ENCODE data around the gene ZFAND3. TPM values are rescaled to one million over a fixed set of nuclear protein-coding genes. Genes with fewer than 3 reads are reported as not detected.

ZFAND3 gene
- total and polyA plus RNA-seq, 8 donors, result 65.9 to 125 (median 118) TPM

DNA sequence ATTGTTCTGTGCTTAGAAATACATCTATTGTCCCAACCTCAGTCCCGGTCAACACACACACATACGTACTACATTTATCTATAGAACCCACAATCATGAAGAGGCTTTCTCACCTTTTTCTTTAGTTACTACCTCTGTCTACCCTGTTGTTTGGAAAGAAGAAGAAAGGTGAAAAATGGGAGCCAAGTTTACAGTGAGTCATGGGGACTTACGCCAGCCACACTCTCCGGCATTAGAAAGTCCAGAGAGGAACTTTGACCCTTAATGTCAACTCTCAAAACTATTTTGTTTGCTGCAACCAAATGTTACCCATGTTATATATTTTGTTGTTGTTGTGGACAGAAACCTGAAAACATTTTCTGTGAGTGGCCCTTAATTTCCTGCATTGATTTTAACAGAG is 259.1 kb downstream of the ZFAND3 start:
- Histone ChIP-seq H3K27ac (no peak overlapping the region), H3K36me3 (peaks cover 0 to 9% of the 10 kb centered on the region in 2 donors), H3K27me3 (no peaks in the 10 kb centered on the region), H3K4me1 (no peaks in the 10 kb centered on the region), H3K9me3 (no peaks in the 10 kb centered on the region), H3K4me3 (no peak overlapping the region)
- no peak for ATAC-seq
- intact Hi-C loops (cut with DNase I), result no loop called here
- DNase-seq, result no peak
- TF ChIP-seq, protein P1, sequence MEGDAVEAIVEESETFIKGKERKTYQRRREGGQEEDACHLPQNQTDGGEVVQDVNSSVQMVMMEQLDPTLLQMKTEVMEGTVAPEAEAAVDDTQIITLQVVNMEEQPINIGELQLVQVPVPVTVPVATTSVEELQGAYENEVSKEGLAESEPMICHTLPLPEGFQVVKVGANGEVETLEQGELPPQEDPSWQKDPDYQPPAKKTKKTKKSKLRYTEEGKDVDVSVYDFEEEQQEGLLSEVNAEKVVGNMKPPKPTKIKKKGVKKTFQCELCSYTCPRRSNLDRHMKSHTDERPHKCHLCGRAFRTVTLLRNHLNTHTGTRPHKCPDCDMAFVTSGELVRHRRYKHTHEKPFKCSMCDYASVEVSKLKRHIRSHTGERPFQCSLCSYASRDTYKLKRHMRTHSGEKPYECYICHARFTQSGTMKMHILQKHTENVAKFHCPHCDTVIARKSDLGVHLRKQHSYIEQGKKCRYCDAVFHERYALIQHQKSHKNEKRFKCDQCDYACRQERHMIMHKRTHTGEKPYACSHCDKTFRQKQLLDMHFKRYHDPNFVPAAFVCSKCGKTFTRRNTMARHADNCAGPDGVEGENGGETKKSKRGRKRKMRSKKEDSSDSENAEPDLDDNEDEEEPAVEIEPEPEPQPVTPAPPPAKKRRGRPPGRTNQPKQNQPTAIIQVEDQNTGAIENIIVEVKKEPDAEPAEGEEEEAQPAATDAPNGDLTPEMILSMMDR (IDR thresholded peaks at IDR 0.05), result no peak

DNA sequence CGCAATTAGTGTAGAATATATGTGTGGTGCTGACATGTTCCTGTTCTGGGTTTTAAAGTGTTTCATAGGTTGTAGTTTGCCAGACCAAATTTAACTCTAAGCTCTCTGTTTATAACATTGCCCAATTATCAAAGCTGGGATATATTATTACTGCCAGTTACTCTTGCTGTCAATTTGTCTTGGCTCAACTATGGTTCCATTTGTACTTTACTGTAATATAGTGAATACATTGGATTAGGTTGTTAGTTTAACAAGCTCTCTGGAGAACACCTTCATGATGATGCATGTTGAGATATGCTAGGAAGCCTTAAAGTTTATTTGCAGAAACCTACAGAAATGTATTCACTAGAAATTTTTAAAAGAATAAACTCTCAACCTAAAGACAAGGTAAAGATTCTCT is 259.6 kb downstream of the ZFAND3 start:
- Histone ChIP-seq H3K9me3 (no peaks in the 10 kb centered on the region), H3K36me3 (peaks cover 0 to 13% of the 10 kb centered on the region in 2 donors), H3K4me1 (no peaks in the 10 kb centered on the region), H3K27ac (no peak overlapping the region), H3K27me3 (no peaks in the 10 kb centered on the region), H3K4me3 (no peak overlapping the region)
- no peak for DNase-seq
- ATAC-seq, result no peak
- TF ChIP-seq, protein P1 (IDR thresholded peaks at IDR 0.05), result no peak
- intact Hi-C loops (cut with DNase I), result no loop called here

DNA sequence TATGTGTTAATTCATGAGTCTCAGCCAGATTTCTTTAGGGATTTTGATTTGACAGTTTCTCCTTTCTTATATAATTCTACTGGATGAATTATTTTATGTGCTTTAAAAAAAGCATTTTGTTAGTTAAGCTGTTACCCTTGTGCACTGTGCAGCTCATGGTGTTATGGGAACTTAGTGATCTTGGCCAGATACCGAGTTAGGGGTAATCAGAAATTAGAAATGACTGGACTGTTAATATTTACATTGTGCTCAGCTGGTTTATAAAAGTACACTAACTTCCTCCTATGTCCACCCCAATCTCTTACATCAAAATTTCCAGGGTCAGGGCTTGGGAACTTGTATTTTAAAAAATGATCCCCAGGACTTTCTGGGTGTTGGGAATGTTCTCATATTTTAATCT is 260.0 kb downstream of the ZFAND3 start:
- no peak for DNase-seq
- ATAC-seq, result no peak
- TF ChIP-seq, protein P1 (IDR thresholded peaks at IDR 0.05), result no peak
- H3K36me3 ChIP-seq, result peaks cover 0 to 17% of the 10 kb centered on the region in 2 donors
- H3K9me3 ChIP-seq, result no peaks in the 10 kb centered on the region
- H3K4me1 ChIP-seq, result no peaks in the 10 kb centered on the region
- no peak overlapping the region for H3K27ac ChIP-seq
- intact Hi-C loops (cut with DNase I), result no loop called here
- H3K4me3 ChIP-seq, result no peak overlapping the region
- no peaks in the 10 kb centered on the region for H3K27me3 ChIP-seq

- Histone ChIP-seq H3K9me3 (no peaks in the 10 kb centered on the region), H3K27ac (no peak overlapping the region), H3K4me1 (no peaks in the 10 kb centered on the region), H3K36me3 (peaks cover 0 to 25% of the 10 kb centered on the region in 2 donors), H3K4me3 (no peak overlapping the region), H3K27me3 (no peaks in the 10 kb centered on the region)
- TF ChIP-seq, protein P1 (IDR thresholded peaks at IDR 0.05), result no peak
- no peak for DNase-seq
- ATAC-seq, result no peak
- intact Hi-C loops (cut with DNase I), result no loop called here
Observed at GRCh38 chr6:38080360-38080759, 260.8 kb downstream of the ZFAND3 start.

GRCh38 chr6:38080889-38081288 is 261.4 kb downstream of the ZFAND3 start:
- Histone ChIP-seq H3K36me3 (peaks cover 0 to 29% of the 10 kb centered on the region in 2 donors), H3K4me3 (no peak overlapping the region), H3K9me3 (no peaks in the 10 kb centered on the region), H3K27me3 (no peaks in the 10 kb centered on the region), H3K27ac (no peak overlapping the region), H3K4me1 (no peaks in the 10 kb centered on the region)
- DNase-seq (no peak), ATAC-seq (no peak)
- TF ChIP-seq, protein P1 (IDR thresholded peaks at IDR 0.05), result no peak
- intact Hi-C loops (cut with DNase I), result no loop called here
